ENCODE data around the gene RERE. TPM values are rescaled to one million over a fixed set of nuclear protein-coding genes. Genes with fewer than 3 reads are reported as not detected.
A peak's percentile ranks its signal among the peaks of the same experiment; 100 is the strongest.

RERE gene
- total RNA-seq, 1 experiment from 2014 or later: 217 TPM

DNA sequence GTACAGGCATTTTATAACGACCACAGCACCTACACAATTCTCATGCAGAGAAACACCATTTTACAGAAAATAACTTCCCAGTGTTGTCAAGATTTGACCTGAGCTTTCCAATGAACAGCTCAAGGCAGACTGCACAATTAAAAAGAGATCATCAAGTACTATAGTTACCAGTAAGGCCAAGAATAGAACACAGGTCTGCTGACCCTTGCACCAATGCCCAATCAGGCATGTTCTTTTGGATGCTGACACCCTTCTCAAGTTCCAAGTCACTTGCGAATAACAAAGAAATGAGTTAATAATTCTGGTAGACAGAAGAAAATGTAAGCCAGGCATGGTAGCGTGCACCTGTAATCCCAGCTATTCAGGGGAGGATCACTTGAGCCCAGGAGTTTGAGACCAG lies 397.6 kb downstream of the RERE start:
- Histone ChIP-seq H3K4me3 (ENCODE audit: low read depth in 2 of 2, low read length in 2 of 2) (peak overlapping the region; percentile 75 to 96), H3K27me3 (ENCODE audit: control insufficient read depth, insufficient read depth, low read length) (no peaks in the 10 kb centered on the region), H3K4me1 (ENCODE audit: control insufficient read depth, insufficient read depth, low read length) (peaks cover 73% of the 10 kb centered on the region), H3K9me3 (ENCODE audit: control insufficient read depth, insufficient read depth, low read depth, low read length) (no peaks in the 10 kb centered on the region), H3K27ac (ENCODE audit: low read length) (peak overlapping the region; percentile 99), H3K36me3 (ENCODE audit: control insufficient read depth, insufficient read depth, low read length) (peaks cover 25% of the 10 kb centered on the region)
- in situ Hi-C loops (cut with HindIII; ENCODE audit: low pct_unique_long_range_greater_than_20kb, low sequenced_read_pairs) (no loop called here), intact Hi-C loops (cut with micrococcal nuclease; ENCODE audit: unreplicated experiment) (no loop called here)
- CTCF ChIA-PET: no interaction called here
- no TSS peak for BruUV-seq (replicated peaks)
- ATAC-seq (no peak), DNase-seq (ENCODE audit: low read depth, low spot score) (no peak)
- POLR2A ChIA-PET: interaction anchor here (0.6 kb wide), 1 partner anchor 12 kb away, joined by 4 read pairs; no protein-coding TSS in a partner anchor
- TF ChIP-seq CTCF (IDR thresholded peaks at IDR 0.05): no peak
- no peak for TF ChIP-seq SIN3A (IDR thresholded peaks at IDR 0.05; ENCODE audit: borderline replicate concordance, insufficient read depth, low read depth, low read length)
- TF ChIP-seq POLR2AphosphoS5 (IDR thresholded peaks at IDR 0.05; ENCODE audit: low read depth, low read length): no peak
- no peak for TF ChIP-seq TCF7L2 (IDR thresholded peaks at IDR 0.05; ENCODE audit: low read depth, low read length)
- TF ChIP-seq, protein P1, sequence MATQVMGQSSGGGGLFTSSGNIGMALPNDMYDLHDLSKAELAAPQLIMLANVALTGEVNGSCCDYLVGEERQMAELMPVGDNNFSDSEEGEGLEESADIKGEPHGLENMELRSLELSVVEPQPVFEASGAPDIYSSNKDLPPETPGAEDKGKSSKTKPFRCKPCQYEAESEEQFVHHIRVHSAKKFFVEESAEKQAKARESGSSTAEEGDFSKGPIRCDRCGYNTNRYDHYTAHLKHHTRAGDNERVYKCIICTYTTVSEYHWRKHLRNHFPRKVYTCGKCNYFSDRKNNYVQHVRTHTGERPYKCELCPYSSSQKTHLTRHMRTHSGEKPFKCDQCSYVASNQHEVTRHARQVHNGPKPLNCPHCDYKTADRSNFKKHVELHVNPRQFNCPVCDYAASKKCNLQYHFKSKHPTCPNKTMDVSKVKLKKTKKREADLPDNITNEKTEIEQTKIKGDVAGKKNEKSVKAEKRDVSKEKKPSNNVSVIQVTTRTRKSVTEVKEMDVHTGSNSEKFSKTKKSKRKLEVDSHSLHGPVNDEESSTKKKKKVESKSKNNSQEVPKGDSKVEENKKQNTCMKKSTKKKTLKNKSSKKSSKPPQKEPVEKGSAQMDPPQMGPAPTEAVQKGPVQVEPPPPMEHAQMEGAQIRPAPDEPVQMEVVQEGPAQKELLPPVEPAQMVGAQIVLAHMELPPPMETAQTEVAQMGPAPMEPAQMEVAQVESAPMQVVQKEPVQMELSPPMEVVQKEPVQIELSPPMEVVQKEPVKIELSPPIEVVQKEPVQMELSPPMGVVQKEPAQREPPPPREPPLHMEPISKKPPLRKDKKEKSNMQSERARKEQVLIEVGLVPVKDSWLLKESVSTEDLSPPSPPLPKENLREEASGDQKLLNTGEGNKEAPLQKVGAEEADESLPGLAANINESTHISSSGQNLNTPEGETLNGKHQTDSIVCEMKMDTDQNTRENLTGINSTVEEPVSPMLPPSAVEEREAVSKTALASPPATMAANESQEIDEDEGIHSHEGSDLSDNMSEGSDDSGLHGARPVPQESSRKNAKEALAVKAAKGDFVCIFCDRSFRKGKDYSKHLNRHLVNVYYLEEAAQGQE (IDR thresholded peaks at IDR 0.05; ENCODE audit: insufficient read depth in 1 of 2, low read depth in 2 of 2, low read length in 1 of 2): no peak

- no peak for ATAC-seq
- no TSS peak for BruUV-seq (replicated peaks)
- ChIA-PET POLR2A (interaction anchor here (0.6 kb wide), 1 partner anchor 11 kb away, joined by 4 read pairs; no protein-coding TSS in a partner anchor), CTCF (interaction anchor here (0.9 kb wide), 1 partner anchor 10 kb away, joined by 3 read pairs; no protein-coding TSS in a partner anchor)
- peak overlapping the region; percentile 75 to 96; a peak in 3 of 4 replicates for H3K4me3 ChIP-seq (ENCODE audit: low read depth in 2 of 2, low read length in 2 of 2)
- peak overlapping the region; percentile 99 for H3K27ac ChIP-seq (ENCODE audit: low read length)
- no peaks in the 10 kb centered on the region for H3K9me3 ChIP-seq (ENCODE audit: control insufficient read depth, insufficient read depth, low read depth, low read length)
- intact Hi-C loops (cut with micrococcal nuclease; ENCODE audit: unreplicated experiment) (no loop called here), in situ Hi-C loops (cut with HindIII; ENCODE audit: low pct_unique_long_range_greater_than_20kb, low sequenced_read_pairs) (no loop called here)
- TF ChIP-seq, protein P1 (IDR thresholded peaks at IDR 0.05; ENCODE audit: insufficient read depth in 1 of 2, low read depth in 2 of 2, low read length in 1 of 2): no peak
- TF ChIP-seq TCF7L2 (IDR thresholded peaks at IDR 0.05; ENCODE audit: low read depth, low read length): no peak
- TF ChIP-seq CTCF (IDR thresholded peaks at IDR 0.05): no peak
- TF ChIP-seq SIN3A (IDR thresholded peaks at IDR 0.05; ENCODE audit: borderline replicate concordance, insufficient read depth, low read depth, low read length): no peak
- no peak for TF ChIP-seq POLR2AphosphoS5 (IDR thresholded peaks at IDR 0.05; ENCODE audit: low read depth, low read length)
- H3K36me3 ChIP-seq (ENCODE audit: control insufficient read depth, insufficient read depth, low read length): peaks cover 25% of the 10 kb centered on the region
- H3K27me3 ChIP-seq (ENCODE audit: control insufficient read depth, insufficient read depth, low read length): no peaks in the 10 kb centered on the region
- DNase-seq (ENCODE audit: low read depth, low spot score): no peak
- peaks cover 73% of the 10 kb centered on the region for H3K4me1 ChIP-seq (ENCODE audit: control insufficient read depth, insufficient read depth, low read length)
These were observed 398.3 kb downstream of the RERE start for GRCh38 chr1:8419172-8419571.

All from Panc1 (cell line).